GM23248 (cell line): ENCODE measurements around the gene POLL. TPM values are rescaled to one million over a fixed set of nuclear protein-coding genes. Genes with fewer than 3 reads are reported as not detected.

Experiments
- DNase-seq: peaks from one replicate; pipeline ENCODE4 v3.0.0-alpha.2; 2015
- H2AFZ ChIP-seq: fragments of 200-600 bp; sonication (generic); 2 replicates; pipeline ENCODE4 v1.6.1; 2016; ENCODE audit warnings: antibody characterized with exemption
- H3F3A ChIP-seq: fragments of 200-600 bp; sonication (generic); 2 replicates; pipeline ENCODE4 v1.6.1; 2016; ENCODE audit warnings: mild to moderate bottlenecking, antibody characterized with exemption, mixed run types; ENCODE audit not compliant: insufficient read depth
- H3K27ac ChIP-seq: fragments of 200-600 bp; sonication (generic); 2 replicates; pipeline ENCODE4 v1.5.1; 2016; ENCODE audit warnings: mild to moderate bottlenecking
- H3K27me3 ChIP-seq: fragments of 200-600 bp; sonication (generic); replicated peaks from 2 replicates; pipeline ENCODE4 v1.6.1; 2016; ENCODE audit warnings: mild to moderate bottlenecking; ENCODE audit not compliant: insufficient read depth
- H3K36me3 ChIP-seq: fragments of 200-600 bp; sonication (generic); 2 replicates; pipeline ENCODE4 v1.6.1; 2016; ENCODE audit warnings: low read depth, mild to moderate bottlenecking
- H3K4me1 ChIP-seq: fragments of 200-600 bp; sonication (generic); 2 replicates; pipeline ENCODE4 v1.6.1; 2016; ENCODE audit warnings: mild to moderate bottlenecking; ENCODE audit not compliant: insufficient read depth
- H3K4me2 ChIP-seq: fragments of 200-600 bp; sonication (generic); one replicate; pipeline ENCODE4 v1.6.1; 2016; ENCODE audit warnings: mild to moderate bottlenecking; ENCODE audit not compliant: unreplicated experiment
- H3K4me3 ChIP-seq: fragments of 200-600 bp; sonication (generic); 2 replicates; pipeline ENCODE4 v1.5.1; 2016; ENCODE audit warnings: mild to moderate bottlenecking
- H3K79me2 ChIP-seq: fragments of 200-600 bp; sonication (generic); 2 replicates; pipeline ENCODE4 v1.6.1; 2016; ENCODE audit warnings: mild to moderate bottlenecking; ENCODE audit not compliant: insufficient read depth
- H3K9ac ChIP-seq: fragments of 200-600 bp; sonication (generic); 2 replicates; pipeline ENCODE4 v1.6.1; 2016; ENCODE audit warnings: mild to moderate bottlenecking
- H3K9me2 ChIP-seq: fragments of 200-600 bp; sonication (generic); 2 replicates; pipeline ENCODE4 v1.6.1; 2016; ENCODE audit warnings: mixed run types, mild to moderate bottlenecking, moderate library complexity; ENCODE audit not compliant: insufficient read depth
- H3K9me3 ChIP-seq: fragments of 200-600 bp; sonication (generic); one replicate; pipeline ENCODE4 v1.6.1; 2017; ENCODE audit warnings: low read depth
- H4K20me1 ChIP-seq: fragments of 200-600 bp; sonication (generic); 2 replicates; pipeline ENCODE4 v1.6.0; 2016; ENCODE audit not compliant: insufficient read depth
- EZH2 ChIP-seq: fragments of 200-600 bp; sonication (generic); IDR thresholded peaks from 2 replicates; pipeline ENCODE4 v1.6.1; 2018; ENCODE audit warnings: antibody characterized with exemption, mild to moderate bottlenecking; ENCODE audit not compliant: insufficient read depth, poor library complexity, severe bottlenecking
- EZH2phosphoT487 ChIP-seq: fragments of 200-600 bp; sonication (generic); IDR thresholded peaks from 2 replicates; pipeline ENCODE4 v1.6.1; 2018; ENCODE audit warnings: antibody characterized with exemption, moderate library complexity, mild to moderate bottlenecking, low read depth; ENCODE audit not compliant: insufficient read depth
- WGBS, 2 experiments: methylation state at CpG; one replicate each; pipeline ENCODE4 v1.1.6; 2015 to 2017; ENCODE audit warnings: low lambda C conversion rate in 2 of 2, low coverage in 1 of 2; ENCODE audit errors: missing lambda C conversion rate in 2 of 2; 5-methylcytosine and 5-hydroxymethylcytosine counted together
- in situ Hi-C: fragments of 300-500 bp; cut with MboI; formaldehyde crosslinking; loops from 2 replicates; pipeline ENCODE4 v1.15.0; 2020
- polyA plus RNA-seq: library from polyadenylated mRNA; unstranded; fragments of >200 nt; fragmentation: Nextera tagmentation; extraction: Ambion mirVana; gene quantifications from 2 replicates; pipeline ENCODE4 v1.2.1, GENCODE V29; 2016
- total RNA-seq: library from RNA; depleted of rRNA; stranded (reverse); fragments of >200 nt; shearing (Covaris generic); gene quantifications from 2 replicates; pipeline ENCODE4 v1.2.3, GENCODE V29; 2014

The POLL gene
- total and polyA plus RNA-seq, 2 experiments from 2014 or later, result 12.1 to 13.1 TPM

DNA sequence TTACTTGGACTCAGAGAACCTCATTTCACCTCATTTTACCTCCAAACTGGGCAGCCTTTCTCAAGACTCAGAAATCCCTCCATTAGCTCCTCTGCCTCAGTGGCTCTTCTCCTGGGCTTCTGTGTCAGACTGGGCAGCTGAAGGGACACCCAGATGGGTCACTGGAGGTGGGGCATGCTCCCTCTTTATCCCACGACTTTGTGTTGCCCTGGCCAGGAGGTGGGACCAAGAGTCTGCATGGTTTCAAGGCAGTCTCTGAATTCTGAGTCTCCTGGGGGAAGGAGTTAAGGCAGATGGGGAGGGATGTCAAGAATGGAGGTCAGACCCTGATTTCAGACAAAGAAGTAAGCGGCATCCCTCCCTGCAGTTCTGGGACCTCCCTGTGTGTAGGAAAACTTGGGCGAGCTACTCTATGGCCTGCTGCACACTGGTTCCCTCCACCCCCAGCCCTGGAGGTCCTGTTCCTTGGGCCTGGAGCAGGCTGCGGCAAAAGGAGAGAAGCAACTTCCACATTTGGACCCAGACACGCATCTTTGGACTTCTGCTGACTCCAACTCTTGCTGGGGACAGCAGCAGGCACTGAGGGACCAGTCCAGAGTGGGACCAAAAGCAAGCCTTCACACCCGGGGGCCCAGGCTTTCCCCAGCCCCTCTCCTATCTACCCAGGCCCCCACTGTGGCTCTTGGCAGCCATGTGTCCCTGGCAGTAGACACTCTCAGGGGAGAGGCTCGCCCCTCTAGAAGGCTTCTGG, 10.8 kb downstream of the POLL start:
- TF ChIP-seq EZH2, result no peak
- no peak for TF ChIP-seq EZH2phosphoT487
- in situ Hi-C loops, result no loop called here
- no peak for DNase-seq

DNA sequence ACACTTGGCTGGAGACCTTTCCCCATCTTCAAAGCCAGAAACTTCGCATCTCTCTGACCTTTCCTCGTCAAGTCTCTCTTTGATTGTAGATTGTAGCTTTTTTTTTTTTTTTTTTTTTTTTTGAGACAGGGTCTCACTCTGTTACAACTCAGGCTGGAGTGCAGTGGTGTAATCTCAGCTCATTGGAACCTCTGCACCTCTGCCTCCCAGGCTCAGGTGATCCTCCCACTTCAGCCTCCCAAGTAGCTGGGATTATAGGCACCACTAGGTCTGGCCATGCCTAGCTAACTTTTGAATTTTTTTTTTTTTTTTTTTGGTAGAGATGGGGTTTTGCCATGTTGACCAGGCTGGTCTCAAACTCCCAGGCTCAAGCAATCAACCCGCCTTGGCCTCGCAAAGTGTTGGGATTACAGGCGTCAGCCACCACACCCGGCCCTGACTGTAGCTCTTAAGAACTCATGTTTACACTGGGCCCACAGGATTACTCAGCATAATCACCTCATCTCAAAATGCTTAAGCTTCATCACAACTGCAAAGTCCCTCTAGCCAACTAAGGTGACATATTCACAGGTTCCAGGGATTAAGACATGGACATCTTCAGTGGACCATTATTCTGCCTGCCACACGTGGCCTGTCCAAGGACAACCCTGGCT, 11.7 kb downstream of the POLL start:
- Histone ChIP-seq H3F3A (no peaks in the 10 kb centered on the region), H3K4me1 (no peaks in the 10 kb centered on the region), H3K4me3 (no peak overlapping the region), H2AFZ (no peak overlapping the region), H3K9me3 (no peaks in the 10 kb centered on the region), H3K4me2 (no peak overlapping the region), H3K79me2 (no peaks in the 10 kb centered on the region), H3K36me3 (no peaks in the 10 kb centered on the region), H3K27ac (no peak overlapping the region), H4K20me1 (no peaks in the 10 kb centered on the region), H3K9me2 (no peaks in the 10 kb centered on the region), H3K9ac (no peak overlapping the region), H3K27me3 (no peaks in the 10 kb centered on the region)
- WGBS, 2 experiments, result 96 to 98% methylated on average over 7 of the region's 7 CpGs
- peak; percentile 63 for DNase-seq
- TF ChIP-seq EZH2 (no peak), EZH2phosphoT487 (no peak)
- in situ Hi-C loops, result no loop called here

More for the DNA sequence above, 10.8 kb downstream of the POLL start:
- Histone ChIP-seq H3K4me2 (no peak overlapping the region), H3K4me3 (no peak overlapping the region), H3K27ac (no peak overlapping the region), H3K9me2 (no peaks in the 10 kb centered on the region), H3K79me2 (no peaks in the 10 kb centered on the region), H2AFZ (no peak overlapping the region), H3K36me3 (no peaks in the 10 kb centered on the region), H4K20me1 (no peaks in the 10 kb centered on the region), H3K4me1 (no peaks in the 10 kb centered on the region), H3K9me3 (no peaks in the 10 kb centered on the region), H3F3A (no peaks in the 10 kb centered on the region), H3K27me3 (no peaks in the 10 kb centered on the region), H3K9ac (no peak overlapping the region)
- 76% methylated on average over 7 of the region's 7 CpGs for WGBS, 2 experiments

DNA sequence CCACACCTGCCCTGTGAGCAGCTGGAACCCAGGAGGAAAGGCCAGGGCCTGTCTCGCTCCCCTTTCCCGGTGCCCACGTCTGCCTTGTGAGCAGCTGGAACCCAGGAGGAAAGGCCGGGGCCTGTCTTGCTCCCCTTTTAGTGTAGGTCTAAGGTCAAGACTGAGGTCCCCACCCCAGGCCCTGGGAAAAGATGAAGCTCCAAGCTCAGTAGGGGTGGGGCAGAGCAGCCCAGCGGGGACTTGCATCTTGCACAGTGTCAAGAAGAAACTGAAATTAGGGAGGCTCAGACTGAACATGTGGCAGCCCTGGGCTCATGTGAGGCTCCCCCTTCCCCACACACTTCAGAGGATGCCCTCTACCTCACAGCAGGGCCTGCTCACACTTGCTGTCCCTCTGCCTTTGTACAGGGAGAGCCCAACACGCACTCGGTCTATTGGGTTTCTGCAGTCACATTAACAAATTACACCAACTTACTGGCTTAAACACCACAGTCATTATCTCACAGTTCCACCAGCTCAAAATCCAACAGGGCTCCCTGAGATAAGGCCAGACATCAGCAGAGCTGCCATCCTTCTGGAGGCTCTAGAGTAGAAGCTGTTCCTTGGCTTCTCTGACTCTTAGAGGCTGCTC, 12.4 kb downstream of the POLL start:
- Histone ChIP-seq H3K4me2 (no peak overlapping the region), H3K9me2 (no peaks in the 10 kb centered on the region), H4K20me1 (no peaks in the 10 kb centered on the region), H3K27ac (no peak overlapping the region), H3K4me1 (no peaks in the 10 kb centered on the region), H2AFZ (no peak overlapping the region), H3K9ac (no peak overlapping the region), H3K9me3 (no peaks in the 10 kb centered on the region), H3K36me3 (no peaks in the 10 kb centered on the region), H3K4me3 (no peak overlapping the region), H3K79me2 (no peaks in the 10 kb centered on the region), H3K27me3 (no peaks in the 10 kb centered on the region), H3F3A (no peaks in the 10 kb centered on the region)
- no peak for DNase-seq
- TF ChIP-seq EZH2phosphoT487, result no peak
- no peak for TF ChIP-seq EZH2
- in situ Hi-C loops, result no loop called here
- 78 to 80% methylated on average over 7 of the region's 7 CpGs for WGBS, 2 experiments

DNA sequence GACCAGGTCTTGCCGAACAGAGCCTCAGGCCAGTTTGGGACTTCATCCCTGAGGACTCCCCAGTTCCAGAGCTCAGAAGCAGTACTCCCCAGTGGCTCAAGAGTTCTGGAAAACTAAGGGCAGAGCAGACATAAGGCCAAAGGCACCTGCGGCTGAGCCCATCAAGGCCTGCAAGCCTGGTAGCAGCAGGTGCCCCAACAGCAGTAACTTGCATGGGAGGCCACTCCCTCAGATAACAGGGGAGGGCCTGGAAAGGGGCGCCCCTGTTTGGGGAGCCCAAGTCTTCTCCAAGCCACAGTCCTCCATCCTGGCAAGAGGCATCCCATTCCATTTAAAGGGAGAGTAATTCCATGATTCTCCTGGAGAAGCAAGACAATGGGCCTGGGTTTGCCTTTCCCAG, 13.0 kb downstream of the POLL start:
- no peaks in the 10 kb centered on the region for H3K27me3 ChIP-seq
- in situ Hi-C loops, result no loop called here
- TF ChIP-seq EZH2phosphoT487, result no peak
- no peak for TF ChIP-seq EZH2
- H3K4me1 ChIP-seq, result no peaks in the 10 kb centered on the region
- no peaks in the 10 kb centered on the region for H3K9me2 ChIP-seq
- no peak overlapping the region for H2AFZ ChIP-seq
- no peaks in the 10 kb centered on the region for H4K20me1 ChIP-seq
- no peak overlapping the region for H3K4me3 ChIP-seq
- H3F3A ChIP-seq, result no peaks in the 10 kb centered on the region
- H3K36me3 ChIP-seq, result no peaks in the 10 kb centered on the region
- H3K4me2 ChIP-seq, result no peak overlapping the region
- H3K9ac ChIP-seq, result no peak overlapping the region
- H3K27ac ChIP-seq, result no peak overlapping the region
- no peak for DNase-seq
- WGBS, 2 experiments, result 88 to 89% methylated on average over 3 of the region's 3 CpGs
- H3K79me2 ChIP-seq, result no peaks in the 10 kb centered on the region
- no peaks in the 10 kb centered on the region for H3K9me3 ChIP-seq
